ENCODE data around the gene TSPAN1. TPM values are rescaled to one million over a fixed set of nuclear protein-coding genes. Genes with fewer than 3 reads are reported as not detected.
A peak's percentile ranks its signal among the peaks of the same experiment; 100 is the strongest.

TSPAN1 gene
- total RNA-seq (ENCODE audit: unreplicated experiment) = 1.1 TPM
- long read RNA-seq = 0 reads

GRCh38 chr1:46174448-46175231, at the start of gene TSPAN1:
Gene TSPAN1, plus strand, starts transcription at chr1:46175087. Its CDS starts 6,021 bp downstream, at chr1:46181108.
- TF ChIP-seq CTCF (IDR thresholded peaks at IDR 0.05; ENCODE audit: unreplicated experiment) = no peak
- H3K4me3 Mint-ChIP-seq (ENCODE audit: unreplicated experiment) = no peak within 1 kb of the TSS
- H3K9me3 Mint-ChIP-seq (ENCODE audit: unreplicated experiment) = no peaks in the 10 kb centered on the region
- H3K27me3 Mint-ChIP-seq (ENCODE audit: unreplicated experiment) = peaks cover 4% of the 10 kb centered on the region
- peaks cover 5% of the 10 kb centered on the region for H3K4me1 Mint-ChIP-seq (ENCODE audit: unreplicated experiment)
- no peak for DNase-seq (ENCODE audit: low spot score)
- no peak within 1 kb of the TSS for H3K27ac Mint-ChIP-seq (ENCODE audit: unreplicated experiment)
- H3K36me3 Mint-ChIP-seq (ENCODE audit: low read depth, unreplicated experiment) = peaks cover 7% of the 10 kb centered on the region

- Mint-ChIP-seq H3K4me1 (ENCODE audit: unreplicated experiment) (peaks cover 6% of the 10 kb centered on the region), H3K36me3 (ENCODE audit: low read depth, unreplicated experiment) (peaks cover 5% of the 10 kb centered on the region), H3K27me3 (ENCODE audit: unreplicated experiment) (peaks cover 8% of the 10 kb centered on the region), H3K9me3 (ENCODE audit: unreplicated experiment) (no peaks in the 10 kb centered on the region), H3K27ac (ENCODE audit: unreplicated experiment) (no peak overlapping the region), H3K4me3 (ENCODE audit: unreplicated experiment) (no peak overlapping the region)
- no peak for TF ChIP-seq CTCF (IDR thresholded peaks at IDR 0.05; ENCODE audit: unreplicated experiment)
- DNase-seq (ENCODE audit: low spot score) = no peak
Measured at GRCh38 chr1:46128344-46128743, 46.5 kb upstream of the TSPAN1 start.

GRCh38 chr1:46130121-46130520, 44.8 kb upstream of the TSPAN1 start:
- DNase-seq (ENCODE audit: low spot score) = no peak
- Mint-ChIP-seq H3K4me3 (ENCODE audit: unreplicated experiment) (peak overlapping the region; percentile 97), H3K27me3 (ENCODE audit: unreplicated experiment) (peaks cover 14% of the 10 kb centered on the region), H3K9me3 (ENCODE audit: unreplicated experiment) (no peaks in the 10 kb centered on the region), H3K27ac (ENCODE audit: unreplicated experiment) (peak overlapping the region; percentile 21), H3K36me3 (ENCODE audit: low read depth, unreplicated experiment) (peaks cover 5% of the 10 kb centered on the region), H3K4me1 (ENCODE audit: unreplicated experiment) (peaks cover 18% of the 10 kb centered on the region)
- no peak for TF ChIP-seq CTCF (IDR thresholded peaks at IDR 0.05; ENCODE audit: unreplicated experiment)

GRCh38 chr1:46130606-46131005, 44.3 kb upstream of the TSPAN1 start:
- Mint-ChIP-seq H3K4me1 (ENCODE audit: unreplicated experiment) (peaks cover 18% of the 10 kb centered on the region), H3K36me3 (ENCODE audit: low read depth, unreplicated experiment) (peaks cover 5% of the 10 kb centered on the region), H3K27ac (ENCODE audit: unreplicated experiment) (peak overlapping the region; percentile 38), H3K9me3 (ENCODE audit: unreplicated experiment) (no peaks in the 10 kb centered on the region), H3K27me3 (ENCODE audit: unreplicated experiment) (peaks cover 14% of the 10 kb centered on the region), H3K4me3 (ENCODE audit: unreplicated experiment) (peak overlapping the region; percentile 97)
- no peak for DNase-seq (ENCODE audit: low spot score)
- TF ChIP-seq CTCF (IDR thresholded peaks at IDR 0.05; ENCODE audit: unreplicated experiment) = no peak

- no peak for DNase-seq (ENCODE audit: low spot score)
- H3K9me3 Mint-ChIP-seq (ENCODE audit: unreplicated experiment) = no peaks in the 10 kb centered on the region
- peak overlapping the region; percentile 82 for H3K27ac Mint-ChIP-seq (ENCODE audit: unreplicated experiment)
- peaks cover 5% of the 10 kb centered on the region for H3K36me3 Mint-ChIP-seq (ENCODE audit: low read depth, unreplicated experiment)
- peaks cover 14% of the 10 kb centered on the region for H3K27me3 Mint-ChIP-seq (ENCODE audit: unreplicated experiment)
- TF ChIP-seq CTCF (IDR thresholded peaks at IDR 0.05; ENCODE audit: unreplicated experiment) = no peak
- H3K4me1 Mint-ChIP-seq (ENCODE audit: unreplicated experiment) = peaks cover 18% of the 10 kb centered on the region
- H3K4me3 Mint-ChIP-seq (ENCODE audit: unreplicated experiment) = peak overlapping the region; percentile 97
Measured at GRCh38 chr1:46131093-46131492, 43.8 kb upstream of the TSPAN1 start.
